GM21367 (cell line): ENCODE data around the gene OR2L2.
"Not testable (repeated sequence)": the region's sequence is repeated elsewhere in the genome, so short reads cannot be mapped to it uniquely, and the experiment has no call there.

Source experiments
- ATAC-seq: cut with Tn5 transposase; IDR thresholded peaks from one replicate; pipeline ENCODE4 v1.9.1; 2021; ENCODE audit not compliant: unreplicated experiment

OR2L2 gene, protein sequence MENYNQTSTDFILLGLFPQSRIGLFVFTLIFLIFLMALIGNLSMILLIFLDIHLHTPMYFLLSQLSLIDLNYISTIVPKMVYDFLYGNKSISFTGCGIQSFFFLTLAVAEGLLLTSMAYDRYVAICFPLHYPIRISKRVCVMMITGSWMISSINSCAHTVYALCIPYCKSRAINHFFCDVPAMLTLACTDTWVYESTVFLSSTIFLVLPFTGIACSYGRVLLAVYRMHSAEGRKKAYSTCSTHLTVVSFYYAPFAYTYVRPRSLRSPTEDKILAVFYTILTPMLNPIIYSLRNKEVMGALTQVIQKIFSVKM

GRCh38 chr1:248029770-248030169, at the start of gene OR2L2:
TSS of gene OR2L2 (plus strand) at chr1:248030070. CDS start at chr1:248038268, 8,198 bp downstream.
- no peak for ATAC-seq

DNA sequence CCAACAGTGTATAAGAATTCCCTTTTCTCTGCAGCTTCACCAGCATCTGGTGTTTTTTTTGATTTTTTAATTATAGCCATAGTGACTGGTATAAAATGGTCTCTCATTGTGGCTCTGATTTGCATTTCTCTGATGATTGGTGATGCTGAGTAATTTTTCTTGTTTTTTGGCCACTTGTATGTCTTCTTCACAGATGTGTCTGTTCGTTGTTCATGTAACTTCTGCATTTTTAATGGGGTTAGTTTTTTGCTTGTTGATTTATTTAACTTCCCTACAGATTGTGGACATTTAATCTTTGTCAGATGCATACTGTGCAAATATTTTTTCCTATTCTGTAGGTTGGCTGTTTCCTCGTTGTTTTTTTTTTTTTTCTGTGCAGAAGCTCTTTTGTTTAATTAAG, 36.9 kb upstream of the OR2L2 start:
- ATAC-seq: no peak

- no peak for ATAC-seq
These were observed 31.1 kb upstream of the OR2L2 start for GRCh38 chr1:247998811-247999210.

- no peak for ATAC-seq
These were observed 29.7 kb upstream of the OR2L2 start for GRCh38 chr1:248000169-248000568.

DNA sequence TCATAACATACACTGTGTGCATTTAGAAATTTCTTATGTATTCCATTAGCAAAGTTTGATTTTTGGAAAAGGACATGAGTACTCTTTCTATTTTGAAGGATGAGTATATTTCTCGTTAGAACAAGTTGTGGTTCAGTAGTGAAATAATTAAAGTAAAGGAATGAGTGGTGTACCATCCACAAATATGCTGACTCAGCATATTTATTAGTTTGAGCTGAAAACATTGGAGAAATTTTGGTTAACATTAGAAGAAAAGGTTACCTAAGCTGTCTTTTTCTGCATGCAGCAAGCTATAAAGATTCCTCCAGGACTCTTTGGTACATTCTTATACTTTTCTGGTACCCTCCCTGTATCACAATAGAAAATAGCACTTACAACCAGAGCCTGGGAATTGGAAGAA, 22.1 kb upstream of the OR2L2 start:
- no peak for ATAC-seq

DNA sequence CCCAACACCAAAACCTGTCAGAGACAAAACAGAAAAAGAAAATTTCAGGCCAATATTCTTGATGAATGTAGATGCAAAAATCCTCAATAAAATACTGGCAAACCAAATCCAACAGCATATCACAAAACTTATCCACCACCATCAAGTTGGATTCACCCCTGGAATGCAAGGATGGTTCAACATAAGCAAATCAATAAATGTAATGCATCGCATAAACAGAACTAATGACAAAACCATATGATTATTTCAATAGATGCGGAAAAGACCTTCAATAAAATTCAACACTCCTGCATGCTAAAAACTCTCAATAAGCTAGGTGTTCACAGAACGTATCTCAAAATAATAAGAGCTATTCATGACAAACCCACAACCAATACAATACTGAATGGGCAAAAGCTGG, 20.2 kb upstream of the OR2L2 start:
- no peak for ATAC-seq

DNA sequence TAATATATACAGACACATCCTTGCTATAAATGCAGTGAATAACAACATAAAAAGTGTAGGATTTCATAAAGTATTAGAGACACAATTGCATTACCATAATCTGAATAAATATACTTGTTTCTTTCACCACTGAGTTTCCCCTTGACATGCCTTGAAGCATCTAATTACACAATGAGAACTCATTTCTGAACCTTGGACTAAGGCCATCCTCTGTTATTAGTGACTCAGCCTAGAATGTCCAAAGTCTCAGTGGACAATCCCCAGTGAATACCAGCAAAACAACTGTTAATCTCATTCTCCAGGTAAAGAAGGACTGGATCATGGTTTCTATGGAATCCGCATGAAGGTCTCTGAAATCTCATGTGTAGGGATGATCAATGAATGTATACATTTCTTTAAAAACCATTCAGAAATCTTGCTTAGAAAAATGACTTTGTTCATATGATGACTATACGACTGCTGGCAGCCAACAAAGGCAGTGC, 16.6 kb upstream of the OR2L2 start, which contains the start of gene OR2L5:
Gene OR2L5, plus strand, starts transcription at position 432 of the 482 bp plus-strand sequence. CDS start 8,288 bp downstream, outside the sequence.
- no peak for ATAC-seq

DNA sequence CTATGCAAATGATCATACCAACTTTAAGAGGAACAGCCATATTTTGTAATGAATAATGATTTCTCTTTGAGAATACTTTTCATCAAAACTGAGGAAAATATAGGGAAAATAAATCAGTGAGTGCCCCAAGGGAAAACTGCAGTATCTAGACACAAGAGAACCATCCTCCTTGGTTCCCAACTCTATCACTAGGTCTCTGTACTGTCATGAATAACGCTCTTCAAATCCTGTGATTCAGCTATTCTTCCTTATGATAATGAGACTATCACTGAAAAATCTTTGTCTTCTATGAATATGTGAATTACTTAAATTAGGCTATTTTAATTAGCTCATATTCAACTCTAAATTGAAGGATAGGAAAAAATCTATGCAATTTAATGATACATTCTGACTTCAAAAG, 14.1 kb upstream of the OR2L2 start:
- ATAC-seq: no peak

GRCh38 chr1:248045209-248045608, 15.3 kb downstream of the OR2L2 start:
- no peak for ATAC-seq

- ATAC-seq: no peak
These were observed 16.7 kb downstream of the OR2L2 start, which contains the start of gene OR2L3 for GRCh38 chr1:248046536-248046935. TSS of gene OR2L3 (plus strand) at chr1:248046836. CDS start at chr1:248060682, 13,846 bp downstream.

GRCh38 chr1:248047008-248047407, 17.1 kb downstream of the OR2L2 start:
- no peak for ATAC-seq

DNA sequence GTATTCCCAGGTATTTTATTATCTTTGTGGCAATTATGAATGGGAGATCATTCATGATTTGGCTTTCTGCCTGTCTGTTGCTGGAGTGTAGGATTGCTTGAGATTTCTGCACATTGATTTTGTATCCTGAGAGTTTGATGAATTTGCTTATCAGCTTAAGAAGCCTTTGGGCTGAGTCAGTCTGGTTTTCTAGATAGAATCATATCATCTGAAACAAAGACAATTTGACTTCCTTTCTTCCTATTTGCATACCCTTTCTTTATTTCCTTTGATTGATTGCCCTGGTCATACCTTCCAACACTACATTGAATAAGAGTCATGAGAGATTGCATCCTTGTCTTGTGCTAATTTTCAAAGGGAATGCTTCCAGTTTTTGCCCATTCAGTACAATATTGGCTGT, 24.8 kb downstream of the OR2L2 start:
- ATAC-seq: no peak

GRCh38 chr1:248055261-248055660, 25.4 kb downstream of the OR2L2 start:
- ATAC-seq: no peak

DNA sequence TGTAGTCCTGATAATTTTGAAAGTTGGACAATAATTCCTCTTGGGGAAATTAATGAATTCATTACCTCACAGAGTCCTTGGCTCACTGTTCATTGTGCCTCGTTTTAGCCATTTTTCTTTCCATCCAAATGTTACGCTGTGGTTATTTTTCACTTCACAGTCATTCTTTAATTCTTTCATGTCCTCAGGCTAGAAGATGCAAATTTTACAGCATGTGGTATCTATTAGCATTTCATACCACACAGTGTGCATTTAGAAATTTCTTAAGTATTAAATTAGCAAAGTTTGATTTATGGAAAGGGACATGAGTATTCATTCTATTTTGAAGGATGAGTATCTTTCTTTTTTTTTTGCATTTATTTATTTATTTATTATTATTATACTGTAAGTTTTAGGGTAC, 35.2 kb downstream of the OR2L2 start:
- no peak for ATAC-seq

GRCh38 chr1:248065604-248066003, 35.7 kb downstream of the OR2L2 start:
- no peak for ATAC-seq

GRCh38 chr1:248083864-248084263, 54.0 kb downstream of the OR2L2 start:
- not testable (repeated sequence) for ATAC-seq
